ENCODE results near the gene PNRC1.
"Not testable (repeated sequence)": the region's sequence is repeated elsewhere in the genome, so short reads cannot be mapped to it uniquely, and the experiment has no call there.

The PNRC1 gene

DNA sequence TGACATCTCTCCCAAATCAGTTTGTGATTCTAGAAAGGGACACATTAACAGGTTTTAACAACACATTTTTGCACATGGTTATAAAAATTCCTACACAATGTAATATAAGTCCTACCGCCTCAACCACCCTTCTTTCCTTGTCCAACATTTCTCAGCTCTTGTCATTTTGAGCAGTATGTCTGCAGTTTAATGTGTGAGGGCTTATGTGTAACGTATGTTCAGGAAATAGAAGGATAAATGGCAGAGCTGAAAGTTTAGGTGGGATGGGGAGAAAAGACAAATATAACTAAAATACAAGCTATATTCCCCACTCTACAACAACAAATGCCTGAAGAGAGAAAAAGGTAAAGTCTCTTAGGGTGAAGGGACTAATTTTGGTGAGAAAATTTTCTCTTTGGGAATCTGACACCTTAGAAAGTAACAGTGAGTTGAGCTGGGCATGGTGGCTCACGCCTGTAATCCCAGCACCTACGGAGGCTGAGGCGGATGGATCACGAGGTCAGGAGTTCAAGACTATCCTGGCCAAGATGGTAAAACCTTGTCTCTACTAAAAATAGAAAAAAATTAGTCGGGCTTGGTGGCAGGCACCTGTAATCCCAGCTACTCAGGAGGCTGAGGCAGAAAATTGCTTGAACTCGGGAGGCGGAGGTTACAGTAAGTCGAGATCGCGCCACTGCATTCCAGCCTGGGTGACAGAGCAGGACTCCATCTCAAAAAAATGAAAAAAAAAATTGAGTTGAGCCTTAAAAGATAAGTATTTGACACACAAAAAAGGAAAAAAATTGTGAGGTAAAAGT is 5.1 kb downstream of the PNRC1 start:
- Mint-ChIP-seq H3K4me1 (ENCODE audit: low read depth in 2 of 2) (peaks cover 34 to 49% of the 10 kb centered on the region in 2 donors), H3K27ac (peak overlapping the region; percentile 49 to 72), H3K36me3 (ENCODE audit: insufficient read depth) (peaks cover 76% of the 10 kb centered on the region), H3K4me3 (peak overlapping the region; percentile 21 to 47), H3K9me3 (no peaks in the 10 kb centered on the region), H3K27me3 (no peaks in the 10 kb centered on the region)
- ATAC-seq (replicated peaks) (no peak), DNase-seq (no peak)

DNA sequence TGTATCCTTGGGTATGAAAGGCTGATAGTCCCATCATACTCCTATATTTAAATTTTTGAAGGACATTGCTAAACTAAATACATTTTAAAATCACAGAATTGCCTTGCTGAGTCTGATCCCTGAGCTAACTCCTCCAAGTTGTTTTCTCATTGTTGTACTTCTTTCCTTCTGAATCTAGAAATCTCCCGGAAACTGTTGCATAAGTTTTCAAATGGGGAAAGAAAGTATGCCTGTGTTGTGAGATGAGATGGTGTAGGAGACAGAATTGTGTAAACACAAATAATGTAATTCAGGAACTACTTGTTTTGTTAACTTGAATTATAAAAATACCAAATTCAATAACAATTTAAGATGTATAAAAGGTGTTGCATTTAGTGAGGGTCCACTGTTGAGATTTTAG is 7.3 kb downstream of the PNRC1 start:
- Mint-ChIP-seq H3K36me3 (ENCODE audit: insufficient read depth) (peaks cover 62% of the 10 kb centered on the region), H3K27me3 (no peaks in the 10 kb centered on the region), H3K27ac (peak overlapping the region; percentile 7 to 53), H3K4me1 (ENCODE audit: low read depth in 2 of 2) (peaks cover 28 to 45% of the 10 kb centered on the region in 2 donors), H3K9me3 (no peaks in the 10 kb centered on the region), H3K4me3 (no peak overlapping the region)
- ATAC-seq (replicated peaks) (no peak), DNase-seq (no peak)

DNA sequence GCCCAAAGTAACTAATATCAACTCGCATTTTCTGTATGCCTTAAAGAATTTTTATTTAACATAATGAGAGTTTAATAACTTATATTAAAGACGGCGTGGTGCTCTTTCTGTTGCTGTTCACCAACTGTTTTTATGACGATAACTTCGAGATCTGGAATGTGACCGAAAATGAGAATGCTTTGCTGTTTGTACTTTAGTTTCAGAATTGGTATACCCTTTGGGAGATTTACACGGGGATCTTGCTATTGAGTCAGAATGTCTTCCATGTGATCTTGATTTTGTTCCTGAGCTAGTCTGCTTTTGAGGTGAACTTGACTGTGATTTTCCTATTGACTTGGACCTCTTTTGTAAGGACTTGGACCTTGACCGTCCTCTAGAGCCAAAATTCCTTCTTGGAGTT is 17.9 kb downstream of the PNRC1 start:
- Mint-ChIP-seq H3K4me3 (peak overlapping the region in 1 of 2 donors; percentile 16), H3K27ac (no peak overlapping the region), H3K4me1 (ENCODE audit: low read depth in 2 of 2) (peaks cover 4 to 11% of the 10 kb centered on the region in 2 donors), H3K36me3 (ENCODE audit: insufficient read depth) (peaks cover 4% of the 10 kb centered on the region), H3K27me3 (no peaks in the 10 kb centered on the region), H3K9me3 (no peaks in the 10 kb centered on the region)
- no peak for DNase-seq
- no peak for ATAC-seq (replicated peaks)

DNA sequence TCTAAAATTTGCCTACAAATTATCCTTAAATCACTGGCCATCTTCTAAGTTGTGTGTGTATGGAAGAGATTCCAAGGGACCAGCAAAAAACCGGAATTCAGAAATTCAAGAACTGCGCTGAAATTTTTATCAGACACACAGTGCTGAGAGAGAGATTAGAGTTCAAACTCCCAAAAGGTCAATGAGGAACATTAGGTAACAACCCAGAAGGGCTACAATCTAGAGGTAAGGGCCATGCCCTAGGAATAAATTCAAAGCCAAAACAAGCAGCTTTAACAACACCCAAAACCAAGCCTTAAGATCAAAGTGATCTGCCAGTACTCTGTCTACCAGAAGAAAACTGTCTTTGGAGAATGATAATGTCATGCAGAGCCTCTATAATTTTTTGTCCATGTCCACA is 19.6 kb downstream of the PNRC1 start:
- Mint-ChIP-seq H3K27me3 (no peaks in the 10 kb centered on the region), H3K36me3 (ENCODE audit: insufficient read depth) (peaks cover 8% of the 10 kb centered on the region), H3K4me3 (no peak overlapping the region), H3K9me3 (no peaks in the 10 kb centered on the region), H3K4me1 (ENCODE audit: low read depth in 2 of 2) (peaks cover 4 to 11% of the 10 kb centered on the region in 2 donors), H3K27ac (no peak overlapping the region)
- ATAC-seq (replicated peaks) = no peak
- DNase-seq = no peak

DNA sequence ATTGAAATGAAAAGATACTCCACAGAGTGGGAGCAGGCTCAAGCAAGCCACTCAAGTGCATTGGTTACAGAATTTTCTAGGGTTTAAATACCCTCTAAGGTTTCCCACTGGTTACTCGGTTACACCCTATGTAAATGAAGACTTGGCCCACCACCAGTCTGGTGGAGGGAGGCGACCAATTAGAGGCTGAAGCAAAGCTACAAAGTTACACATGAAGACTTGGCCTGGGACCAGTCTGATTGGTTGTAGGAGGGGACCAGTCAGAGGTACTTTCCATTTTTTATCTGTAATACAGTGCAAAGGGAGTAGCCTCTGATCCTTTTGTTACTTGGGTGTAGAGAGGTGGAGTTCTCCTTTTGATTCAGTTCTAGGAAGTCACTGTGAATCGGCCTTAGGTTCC is 29.7 kb downstream of the PNRC1 start:
- ATAC-seq (replicated peaks) (no peak), DNase-seq (no peak)
- no peak overlapping the region for H3K27ac Mint-ChIP-seq
- no peak overlapping the region for H3K4me3 Mint-ChIP-seq
- H3K27me3 Mint-ChIP-seq = no peaks in the 10 kb centered on the region
- H3K9me3 Mint-ChIP-seq = no peaks in the 10 kb centered on the region
- peaks cover 2% of the 10 kb centered on the region for H3K36me3 Mint-ChIP-seq (ENCODE audit: insufficient read depth)
- no peaks in the 10 kb centered on the region for H3K4me1 Mint-ChIP-seq (ENCODE audit: low read depth in 2 of 2)

DNA sequence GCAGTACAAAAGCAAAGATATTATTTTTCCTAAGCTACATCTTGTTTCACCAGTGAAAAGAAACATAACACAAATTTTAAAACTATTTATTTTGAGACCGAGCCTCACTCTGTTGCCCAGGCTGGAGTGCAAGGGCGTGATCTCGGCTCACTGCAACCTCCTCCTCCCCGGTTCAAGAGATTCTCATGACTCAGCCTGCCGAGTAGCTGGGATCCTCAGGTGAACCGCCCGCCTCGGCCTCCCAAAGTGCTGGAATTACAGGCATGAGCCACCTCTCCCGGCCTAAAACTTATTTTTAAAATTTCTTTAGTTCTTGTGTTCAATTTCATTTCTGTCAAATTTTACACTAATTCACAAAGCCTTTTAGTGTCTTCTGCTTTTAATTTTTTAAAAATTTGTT is 31.4 kb downstream of the PNRC1 start:
- no peaks in the 10 kb centered on the region for H3K27me3 Mint-ChIP-seq
- ATAC-seq (replicated peaks) (no peak), DNase-seq (no peak)
- H3K36me3 Mint-ChIP-seq (ENCODE audit: insufficient read depth) = peaks cover 2% of the 10 kb centered on the region
- H3K4me3 Mint-ChIP-seq = no peak overlapping the region
- no peaks in the 10 kb centered on the region for H3K9me3 Mint-ChIP-seq
- no peak overlapping the region for H3K27ac Mint-ChIP-seq
- H3K4me1 Mint-ChIP-seq (ENCODE audit: low read depth in 2 of 2) = peaks cover 2 to 3% of the 10 kb centered on the region in 2 donors

DNA sequence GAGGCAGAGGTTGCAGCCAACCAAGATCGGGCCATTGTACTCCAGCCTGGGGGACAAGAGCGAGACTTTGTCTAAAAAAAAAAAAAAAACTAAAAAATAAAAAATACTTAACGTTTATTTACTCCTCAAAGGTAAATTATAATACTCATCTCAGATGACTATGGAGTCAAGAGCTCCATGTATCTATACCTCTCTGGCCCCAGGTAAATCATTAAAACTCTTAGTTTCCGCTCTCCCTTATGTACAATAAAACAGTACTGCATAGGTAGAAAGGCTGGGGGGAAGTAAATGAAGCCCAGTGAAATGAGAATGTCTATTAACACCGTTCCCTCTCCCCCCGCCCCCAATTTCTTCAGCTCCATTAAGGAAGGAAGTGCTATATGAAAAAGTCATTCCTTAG is 36.2 kb downstream of the PNRC1 start:
- Mint-ChIP-seq H3K9me3 (no peaks in the 10 kb centered on the region), H3K4me1 (ENCODE audit: low read depth in 2 of 2) (peaks cover 6% of the 10 kb centered on the region in 2 donors), H3K4me3 (peak overlapping the region; percentile 85 to 91), H3K36me3 (ENCODE audit: insufficient read depth) (no peaks in the 10 kb centered on the region), H3K27me3 (no peaks in the 10 kb centered on the region), H3K27ac (peak overlapping the region in 1 of 2 donors; percentile 89)
- ATAC-seq (replicated peaks) (no peak), DNase-seq (no peak)

DNA sequence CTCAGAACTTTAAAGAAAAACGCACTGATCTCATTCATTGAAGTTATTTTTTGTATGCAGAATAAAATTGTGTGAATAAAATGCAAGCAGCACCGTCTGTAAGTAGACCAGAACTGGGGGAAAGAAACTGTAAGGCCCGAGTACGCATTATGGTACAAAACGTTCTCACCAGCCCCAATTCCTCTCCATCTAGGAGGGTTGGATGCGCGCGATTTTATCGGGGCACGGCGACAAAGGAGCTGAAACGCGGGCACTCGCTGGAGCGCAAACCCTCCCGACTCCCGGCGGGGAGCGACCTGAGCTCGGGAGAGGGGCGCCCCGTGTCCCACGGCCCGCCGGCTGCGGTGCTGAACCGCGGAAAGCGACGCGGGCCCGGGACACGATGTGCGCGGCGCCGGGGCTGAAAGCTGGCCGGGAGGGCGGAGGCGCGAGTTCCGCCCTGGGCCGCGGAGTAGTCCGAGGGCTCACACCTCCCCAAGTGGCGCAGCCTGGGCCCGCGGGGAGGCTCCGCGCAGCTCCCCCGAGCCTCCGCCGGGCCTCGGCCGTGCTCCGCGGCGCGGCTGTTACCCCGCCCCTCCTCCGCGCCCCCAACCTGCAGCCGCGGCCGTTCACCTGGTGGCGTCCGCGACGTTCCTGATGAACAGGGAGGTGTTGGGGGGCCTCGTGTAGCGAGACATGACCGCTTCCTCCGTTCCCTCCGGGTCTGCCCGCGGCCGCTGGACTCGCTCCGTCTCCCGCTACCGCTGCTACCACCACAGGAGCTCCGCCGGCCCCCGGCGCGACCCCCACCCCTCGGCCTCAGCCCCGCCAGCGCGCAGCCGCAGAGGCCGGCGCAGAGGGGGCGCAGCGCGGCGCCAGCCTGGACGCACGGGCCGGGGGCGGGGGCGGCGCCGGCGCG is 36.9 kb downstream of the PNRC1 start, which contains the start of gene SRSF12:
Gene SRSF12 (minus strand): TSS at position 861 of the 898 bp plus-strand sequence. CDS start 184 bp downstream, at position 677.
- Mint-ChIP-seq H3K4me3 (peak within 1 kb of the TSS; percentile 85 to 91), H3K27me3 (no peaks in the 10 kb centered on the region), H3K9me3 (no peaks in the 10 kb centered on the region), H3K36me3 (ENCODE audit: insufficient read depth) (peaks cover under 1% of the 10 kb centered on the region), H3K27ac (peak within 1 kb of the TSS; percentile 29 to 89), H3K4me1 (ENCODE audit: low read depth in 2 of 2) (peaks cover 6% of the 10 kb centered on the region in 2 donors)
- ATAC-seq (replicated peaks) (peak; percentile 91), DNase-seq (peak; percentile 17 to 30 (median 22))

DNA sequence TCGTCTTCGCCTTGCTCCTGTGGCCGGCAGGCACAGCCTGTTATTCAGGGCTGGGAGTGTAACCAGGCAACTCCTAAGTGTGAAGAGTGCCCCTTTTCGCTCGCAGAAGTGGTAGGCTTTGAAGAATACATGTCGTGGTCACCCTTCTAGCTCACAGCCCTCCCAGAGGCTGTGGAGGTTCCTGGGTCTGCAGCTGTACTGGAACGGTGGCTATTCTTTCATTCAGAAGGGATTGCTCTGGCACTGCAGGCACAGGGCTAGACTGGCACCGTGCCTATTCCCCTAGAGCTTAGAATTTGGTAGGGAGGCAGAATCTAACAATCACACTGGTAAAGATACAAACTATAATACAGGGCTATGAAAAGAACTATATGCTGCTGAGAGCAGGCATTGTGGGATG is 38.4 kb downstream of the PNRC1 start:
- no peak for DNase-seq
- Mint-ChIP-seq H3K9me3 (no peaks in the 10 kb centered on the region), H3K4me1 (ENCODE audit: low read depth in 2 of 2) (peaks cover 6% of the 10 kb centered on the region in 2 donors), H3K36me3 (ENCODE audit: insufficient read depth) (peaks cover 3% of the 10 kb centered on the region), H3K4me3 (peak overlapping the region; percentile 65 to 85), H3K27ac (peak overlapping the region in 1 of 2 donors; percentile 16), H3K27me3 (no peaks in the 10 kb centered on the region)
- ATAC-seq (replicated peaks) = no peak

DNA sequence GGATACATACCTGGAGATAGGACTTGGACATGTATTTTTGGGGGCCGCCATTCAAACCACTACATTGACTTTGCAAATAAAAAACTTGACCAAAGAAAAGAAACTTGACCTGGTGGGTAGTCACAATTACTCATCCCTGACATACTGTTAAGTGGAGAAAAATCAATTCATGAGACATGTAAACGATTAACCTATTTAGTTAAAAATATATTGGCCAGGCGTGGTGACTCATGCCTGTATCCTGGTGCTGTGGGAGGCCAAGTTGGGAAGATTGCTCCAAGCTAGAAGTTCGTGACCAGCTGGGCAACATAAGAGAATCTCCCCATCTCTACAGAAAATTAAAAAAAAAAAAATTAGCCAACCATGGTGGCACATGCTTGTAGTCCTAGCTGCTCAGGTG is 39.8 kb downstream of the PNRC1 start:
- DNase-seq = no peak
- H3K27ac Mint-ChIP-seq = no peak overlapping the region
- no peak overlapping the region for H3K4me3 Mint-ChIP-seq
- H3K36me3 Mint-ChIP-seq (ENCODE audit: insufficient read depth) = peaks cover 3% of the 10 kb centered on the region
- no peak for ATAC-seq (replicated peaks)
- H3K4me1 Mint-ChIP-seq (ENCODE audit: low read depth in 2 of 2) = peaks cover 6% of the 10 kb centered on the region in 2 donors
- H3K27me3 Mint-ChIP-seq = no peaks in the 10 kb centered on the region
- H3K9me3 Mint-ChIP-seq = no peaks in the 10 kb centered on the region

DNA sequence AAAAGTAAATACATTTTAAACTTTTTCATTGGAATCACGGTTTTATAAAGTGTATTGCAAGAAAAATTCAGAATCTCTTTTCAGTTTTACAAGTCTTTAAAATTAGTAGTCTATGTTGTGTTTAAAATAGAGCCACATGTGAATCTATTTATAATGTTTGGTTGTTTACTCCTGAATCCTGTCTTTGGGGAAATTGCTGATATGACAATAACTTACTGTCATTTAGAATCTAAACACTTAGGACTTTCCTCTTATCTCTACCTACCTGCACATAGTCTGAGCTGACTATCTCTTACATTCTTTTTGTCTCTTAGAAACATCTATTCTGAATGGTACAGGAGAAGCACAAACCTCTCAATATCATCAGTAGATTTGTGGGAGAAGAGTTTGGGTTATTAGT is 41.4 kb downstream of the PNRC1 start:
- Mint-ChIP-seq H3K4me3 (no peak overlapping the region), H3K36me3 (ENCODE audit: insufficient read depth) (peaks cover 3% of the 10 kb centered on the region), H3K4me1 (ENCODE audit: low read depth in 2 of 2) (peaks cover 4% of the 10 kb centered on the region in 2 donors), H3K27me3 (no peaks in the 10 kb centered on the region), H3K9me3 (no peaks in the 10 kb centered on the region), H3K27ac (no peak overlapping the region)
- no peak for ATAC-seq (replicated peaks)
- no peak for DNase-seq

DNA sequence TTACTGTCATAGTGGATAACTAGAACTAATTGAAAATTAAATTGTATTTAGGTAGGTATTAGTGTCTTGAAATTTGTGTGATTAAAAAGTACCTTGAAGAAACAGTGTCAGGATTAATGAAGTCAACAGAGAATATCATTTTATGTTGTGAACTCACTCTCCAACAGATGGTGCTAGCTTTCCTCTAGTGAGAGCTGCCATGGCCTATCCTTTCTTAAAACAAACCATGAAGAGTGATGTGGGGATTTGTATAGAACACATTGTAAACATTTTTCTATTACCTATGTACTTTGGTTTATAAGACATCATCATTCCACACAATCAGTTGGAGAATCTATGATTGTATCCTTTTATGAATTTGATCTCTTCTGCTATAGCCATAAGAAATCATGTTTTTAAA is 42.1 kb downstream of the PNRC1 start:
- Mint-ChIP-seq H3K4me1 (ENCODE audit: low read depth in 2 of 2) (no peaks in the 10 kb centered on the region), H3K9me3 (no peaks in the 10 kb centered on the region), H3K27ac (no peak overlapping the region), H3K36me3 (ENCODE audit: insufficient read depth) (peaks cover 3% of the 10 kb centered on the region), H3K4me3 (no peak overlapping the region), H3K27me3 (no peaks in the 10 kb centered on the region)
- ATAC-seq (replicated peaks) (peak; percentile 48), DNase-seq (no peak)

DNA sequence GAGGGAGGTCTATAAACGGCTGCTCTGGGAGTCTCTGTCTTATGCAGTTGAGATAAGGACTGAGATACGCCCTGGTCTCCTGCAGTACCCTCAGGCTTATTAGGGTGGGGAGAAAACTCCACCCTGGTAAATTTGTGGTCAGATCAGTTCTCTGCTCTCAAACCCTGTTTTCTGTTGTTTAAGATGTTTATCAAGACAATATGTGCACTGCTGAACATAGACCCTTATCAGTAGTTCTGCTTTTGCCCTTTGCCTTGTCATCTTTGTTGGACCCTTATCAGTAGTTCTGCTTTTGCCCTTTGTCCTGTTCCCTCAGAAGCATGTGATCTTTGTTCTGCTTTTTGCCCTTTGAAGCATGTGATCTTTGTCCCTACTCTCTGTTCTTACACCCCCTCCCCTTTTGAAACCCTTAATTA is 47.7 kb downstream of the PNRC1 start:
- not testable (repeated sequence) for DNase-seq; H3K27ac Mint-ChIP-seq; H3K4me1 Mint-ChIP-seq (ENCODE audit: low read depth in 2 of 2); H3K36me3 Mint-ChIP-seq (ENCODE audit: insufficient read depth); H3K27me3 Mint-ChIP-seq; H3K9me3 Mint-ChIP-seq; ATAC-seq (replicated peaks); H3K4me3 Mint-ChIP-seq
